Activated naive CD4-positive, alpha-beta T cell treated with anti-CD3 and anti-CD28 coated beads, Interleukin-2, amount 50 U/mL, for 16 hours (primary cell): Measurements from ENCODE around the gene GFER.
"Not testable (repeated sequence)": the region's sequence is repeated elsewhere in the genome, so short reads cannot be mapped to it uniquely, and the experiment has no call there.

Experiments used
- DNase-seq: peaks from one replicate; pipeline ENCODE4 v3.0.0-alpha.2; 2020

GFER gene

DNA sequence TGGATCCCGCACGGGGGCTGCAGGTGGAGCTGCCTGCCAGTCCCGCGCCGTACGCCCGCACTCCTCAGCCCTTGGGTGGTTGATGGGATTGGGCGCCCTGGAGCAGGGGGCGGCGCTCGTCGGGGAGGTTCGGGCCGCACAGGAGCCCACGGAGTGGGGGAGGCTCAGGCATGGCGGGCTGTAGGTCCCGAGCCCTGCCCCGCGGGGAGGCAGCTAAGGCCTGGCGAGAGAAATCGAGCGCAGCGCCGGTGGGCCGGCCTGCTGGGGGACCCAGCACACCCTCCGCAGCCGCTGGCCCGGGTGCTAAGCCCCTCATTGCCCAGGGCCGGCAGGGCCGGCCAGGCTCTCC, 25.9 kb upstream of the GFER start:
- not testable (repeated sequence) for DNase-seq

GRCh38 chr16:1958715-1959268, 25.2 kb upstream of the GFER start:
- DNase-seq, result no peak

- DNase-seq, result peak; percentile 93
Measured at GRCh38 chr16:1959269-1960039, 24.5 kb upstream of the GFER start, which contains the start of gene NDUFB10. Gene NDUFB10, plus strand, starts transcription at chr16:1959538. Its CDS starts 87 bp downstream, at chr16:1959625.

GRCh38 chr16:1960665-1961630, 23.0 kb upstream of the GFER start:
- DNase-seq, result peak; percentile 59

DNA sequence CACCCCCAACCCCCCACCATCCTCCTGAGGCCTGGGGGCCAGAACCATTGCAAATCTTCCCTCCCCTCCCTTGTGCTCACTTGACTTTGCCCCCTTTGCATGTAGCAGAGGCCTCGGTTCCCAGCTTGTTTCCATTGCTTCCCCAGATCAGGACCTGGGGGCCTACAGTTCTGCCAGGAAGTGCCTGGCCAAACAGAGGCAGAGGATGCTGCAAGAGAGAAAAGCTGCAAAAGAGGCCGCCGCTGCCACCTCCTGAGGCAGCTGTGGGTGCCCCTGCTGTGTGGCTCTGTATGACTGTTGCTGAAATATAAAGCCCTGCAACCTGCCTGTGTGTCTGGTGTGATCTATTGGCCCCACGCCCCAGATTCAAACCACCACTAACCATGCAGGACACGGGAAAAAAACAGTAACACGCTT, 22.3 kb upstream of the GFER start:
- DNase-seq, result peak; percentile 28

- DNase-seq, result not testable (repeated sequence)
Measured at GRCh38 chr16:1962161-1963153, 21.5 kb upstream of the GFER start.

DNA sequence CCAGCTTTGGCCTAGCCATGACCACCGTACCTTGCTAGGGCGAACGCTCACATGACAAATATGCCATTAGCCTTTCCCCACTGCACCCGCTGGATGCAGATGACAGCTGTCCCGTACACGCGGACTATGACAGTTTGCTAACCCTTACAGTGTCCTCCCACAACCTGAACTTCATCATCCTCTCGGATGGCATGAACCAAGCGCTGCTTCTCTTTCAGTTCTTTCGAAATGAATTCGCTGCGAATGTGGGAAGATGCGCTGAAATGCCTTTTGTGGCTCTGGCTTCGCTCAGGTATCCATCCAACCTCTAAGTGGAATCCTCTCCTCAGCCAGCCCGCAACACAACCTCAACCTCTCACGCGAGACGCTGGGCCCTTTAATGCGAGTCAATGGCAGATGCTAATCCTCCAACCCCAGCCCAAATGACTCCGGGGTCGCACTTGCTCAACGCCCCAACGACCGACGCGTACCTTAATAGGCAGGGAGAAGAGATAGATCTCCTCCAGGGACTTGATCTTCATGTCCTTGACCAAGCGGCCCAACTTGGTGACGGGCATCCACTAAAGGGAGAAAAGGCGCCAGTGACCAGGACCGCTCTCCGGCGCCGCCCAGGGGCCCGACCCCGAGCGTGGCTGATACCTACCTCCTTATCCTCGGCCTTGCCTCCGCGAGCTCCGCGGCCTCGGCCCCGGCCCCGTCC, 20.0 kb upstream of the GFER start:
- DNase-seq, result peak; percentile 48

DNA sequence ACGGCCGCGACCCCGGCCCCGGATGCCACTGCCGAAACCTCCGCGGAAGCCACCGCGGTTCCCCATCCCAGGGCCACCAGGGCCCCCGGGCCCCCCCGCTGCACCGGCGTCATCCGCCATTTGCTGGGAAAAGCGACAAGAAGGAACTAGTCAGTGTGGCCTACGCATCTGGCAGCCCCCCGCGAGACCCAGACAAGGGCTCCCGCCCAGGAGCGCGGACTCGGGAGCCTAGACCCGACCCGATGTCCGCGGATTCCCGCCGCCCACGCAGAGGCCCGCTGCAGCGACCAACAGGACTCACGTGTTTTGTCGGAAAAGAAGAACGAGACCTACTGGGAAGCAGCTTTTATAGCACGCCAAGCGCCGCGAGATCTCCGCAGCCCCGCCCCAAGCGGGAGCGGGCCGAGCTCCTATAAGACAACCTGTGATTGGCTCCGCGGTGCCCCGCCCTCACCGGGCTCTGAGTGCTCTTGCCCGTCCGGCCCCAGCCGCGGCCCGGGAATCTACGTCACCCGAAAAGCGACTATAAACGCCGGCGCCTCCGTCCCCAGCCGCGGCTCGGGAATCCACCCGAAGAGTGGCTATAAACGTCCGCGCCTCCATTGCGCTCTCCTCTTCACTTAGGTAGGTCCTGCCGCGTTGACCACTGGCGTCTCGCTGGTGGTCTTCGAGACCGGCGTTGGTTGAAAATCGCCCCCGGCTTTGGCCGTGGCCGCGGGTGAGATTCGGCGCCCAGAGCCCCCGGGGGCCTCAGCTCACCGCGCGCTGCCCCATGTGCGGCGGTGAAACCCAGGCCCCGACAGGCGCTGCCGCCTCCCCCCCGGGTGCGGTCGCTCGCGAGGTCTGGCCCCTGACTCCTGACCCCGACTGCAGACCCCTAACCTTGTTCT, 19.2 kb upstream of the GFER start, which contains the start of gene RPS2:
RPS2 (minus strand) TSS at position 321 of the 890 bp plus-strand sequence; CDS start at position 120, 201 bp downstream.
- peak; percentile 100 for DNase-seq

DNA sequence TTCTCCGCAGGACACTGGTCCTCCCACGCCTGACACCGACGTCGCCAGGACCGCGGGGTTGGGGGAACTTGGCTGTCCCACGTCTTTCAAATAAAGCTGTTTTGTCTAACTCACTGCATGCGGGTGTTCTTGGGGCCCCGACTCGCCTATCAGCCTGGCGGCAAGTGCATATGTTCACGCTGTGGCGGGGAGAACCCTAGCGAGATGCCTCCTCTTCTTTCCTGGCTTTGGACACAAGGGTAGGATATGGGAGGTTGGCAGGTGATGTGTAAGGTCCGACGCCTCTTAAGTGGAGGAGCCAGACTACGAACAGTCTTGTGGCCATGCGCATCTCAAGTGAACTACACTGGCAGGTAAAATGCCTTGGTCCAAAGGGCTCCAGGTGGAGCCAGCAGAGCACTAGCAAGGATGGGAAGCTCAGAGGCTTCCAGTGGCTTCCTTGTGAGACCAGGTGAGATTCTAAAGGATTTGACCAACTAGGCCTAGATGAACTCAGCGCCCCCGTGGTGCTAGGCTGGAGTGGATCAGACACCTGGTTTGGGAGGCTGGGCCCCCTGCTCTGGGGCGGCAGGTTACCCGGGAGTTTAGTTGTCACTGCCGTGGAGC, 18.5 kb upstream of the GFER start:
- DNase-seq, result no peak

GRCh38 chr16:1966460-1966859, 17.5 kb upstream of the GFER start, which contains the start of gene RNF151:
Gene RNF151, plus strand, starts transcription at chr16:1966856. Its CDS starts 26 bp downstream, at chr16:1966882.
- DNase-seq, result no peak

- DNase-seq, result no peak
Measured at GRCh38 chr16:1968146-1968953, 15.6 kb upstream of the GFER start.

- DNase-seq, result peak; percentile 95
Measured at GRCh38 chr16:1971796-1972489, 12.1 kb upstream of the GFER start, which contains the start of gene TBL3. Gene TBL3, plus strand, starts transcription at chr16:1972053. Its CDS starts 112 bp downstream, at chr16:1972165.

DNA sequence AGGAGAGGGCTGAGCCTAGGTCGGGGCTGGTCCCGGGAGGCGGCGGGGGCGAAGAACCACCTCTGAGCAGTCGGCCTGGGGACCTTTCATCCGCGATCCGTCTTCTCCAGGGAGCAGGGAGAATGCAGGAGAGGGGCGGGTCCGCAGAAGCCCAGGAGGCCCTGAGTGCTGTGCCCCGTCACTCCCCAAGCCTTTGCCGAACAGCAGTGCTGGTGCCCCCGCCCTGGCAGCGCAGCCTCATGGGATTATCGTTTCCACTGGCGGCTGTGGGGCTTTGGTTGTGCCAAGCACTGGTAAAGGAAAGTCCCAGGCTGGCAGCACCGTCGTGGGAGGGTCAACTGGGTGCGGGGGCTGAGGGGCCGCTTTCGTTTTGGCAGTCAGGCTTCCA, 11.5 kb upstream of the GFER start:
- DNase-seq, result peak; percentile 34

DNA sequence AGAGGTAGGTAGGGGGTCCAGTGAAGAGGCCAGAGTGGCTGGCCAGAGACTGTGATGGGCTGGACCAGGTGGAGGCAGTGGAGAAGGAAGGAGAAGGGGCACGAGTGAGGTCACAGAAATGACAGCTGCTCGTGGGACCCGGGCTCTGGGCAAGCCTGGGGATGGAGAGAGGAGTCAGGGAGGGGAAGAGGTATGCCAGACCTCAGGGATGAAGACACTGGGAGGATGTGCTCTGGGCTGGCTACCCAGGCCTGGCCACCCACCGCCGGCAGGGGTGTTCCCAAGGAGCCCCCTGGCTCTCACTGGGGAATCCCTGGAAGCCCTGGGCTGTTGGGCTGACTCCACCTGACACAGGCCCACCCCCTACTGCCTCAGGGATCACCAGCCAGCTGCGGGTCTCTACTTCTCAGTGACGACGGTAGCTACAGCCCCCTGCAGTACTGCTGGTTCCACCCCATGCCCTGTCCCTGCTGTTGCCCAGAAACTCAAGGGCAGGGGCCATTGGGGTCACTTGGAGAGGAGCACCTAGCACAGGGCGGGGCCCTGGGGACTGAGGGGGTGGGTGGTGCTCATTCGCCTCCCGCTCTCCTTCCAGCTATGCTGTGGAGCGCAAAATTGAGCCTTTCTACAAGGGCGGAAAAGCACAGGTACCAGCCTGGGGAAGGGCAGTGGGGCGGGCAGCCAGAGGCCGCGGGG, 10.4 kb upstream of the GFER start:
- no peak for DNase-seq

DNA sequence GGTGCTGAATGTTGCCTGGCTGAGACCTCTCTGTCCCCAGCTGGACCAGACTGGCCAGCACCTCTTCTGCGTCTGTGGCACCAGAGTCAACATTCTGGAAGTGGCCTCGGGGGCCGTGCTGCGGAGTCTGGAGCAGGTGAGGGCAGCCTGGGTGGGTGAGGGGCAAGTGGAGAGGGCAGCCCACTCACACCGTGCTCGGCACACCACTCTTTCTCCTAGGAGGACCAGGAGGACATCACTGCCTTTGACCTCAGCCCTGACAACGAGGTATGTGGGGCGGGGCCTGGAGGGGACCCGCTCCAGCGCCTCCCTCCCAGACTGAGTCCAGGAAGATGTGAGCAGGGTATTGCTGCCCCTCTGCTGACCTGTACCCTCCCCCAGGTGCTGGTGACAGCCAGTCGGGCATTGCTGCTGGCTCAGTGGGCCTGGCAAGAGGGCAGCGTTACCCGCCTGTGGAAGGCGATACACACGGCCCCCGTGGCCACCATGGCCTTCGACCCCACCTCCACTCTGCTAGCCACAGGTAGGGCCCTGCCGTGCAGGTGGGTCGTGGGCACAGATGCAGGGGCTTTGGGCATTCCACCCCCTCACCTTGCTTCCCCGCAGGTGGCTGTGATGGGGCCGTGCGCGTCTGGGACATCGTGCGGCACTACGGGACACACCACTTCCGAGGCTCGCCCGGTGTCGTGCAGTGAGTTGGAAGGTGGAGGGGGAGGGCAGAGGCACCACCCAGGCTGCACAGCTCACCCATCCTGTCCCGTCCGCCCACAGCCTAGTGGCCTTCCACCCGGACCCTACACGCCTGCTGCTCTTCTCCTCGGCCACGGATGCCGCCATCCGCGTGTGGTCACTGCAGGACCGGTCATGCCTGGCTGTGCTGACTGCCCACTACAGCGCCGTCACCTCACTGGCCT, 9.6 kb upstream of the GFER start:
- DNase-seq, result no peak
